ENCODE measurements around the gene ZNF783. TPM values are rescaled to one million over a fixed set of nuclear protein-coding genes. Genes with fewer than 3 reads are reported as not detected.

The ZNF783 gene
- total RNA-seq, 1 experiment from 2014 or later: 9.9 TPM

DNA sequence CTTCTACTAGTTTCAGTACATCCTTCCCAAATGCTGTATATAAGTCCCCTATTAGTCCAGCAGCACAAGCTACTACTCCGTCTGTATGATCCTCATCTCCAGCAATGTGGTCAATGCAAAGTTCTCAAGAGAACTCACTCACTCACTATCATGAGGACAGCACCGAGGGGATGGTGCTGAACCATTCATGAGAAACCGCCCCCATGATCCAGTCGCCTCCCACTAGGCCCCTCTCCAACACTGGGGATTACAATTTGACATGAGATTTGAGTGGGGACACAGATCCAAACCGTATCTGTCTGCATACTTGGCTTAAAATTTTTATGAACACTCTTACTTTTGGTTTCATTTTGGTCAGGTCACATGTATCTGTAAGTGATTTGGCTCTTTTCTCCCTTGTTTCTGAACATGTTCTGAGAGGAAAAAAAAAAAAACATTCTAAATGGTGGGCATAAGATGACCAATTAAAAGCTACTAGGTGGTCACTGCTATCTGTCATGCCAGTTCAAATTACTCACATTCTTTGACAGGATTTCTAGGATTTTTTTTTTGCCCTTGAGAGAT, 60.1 kb downstream of the ZNF783 start:
- H3K9me3 Mint-ChIP-seq: peaks cover 24% of the 10 kb centered on the region
- POLR2A ChIA-PET: no interaction called here
- no peak for DNase-seq (ENCODE audit: low spot score)
- TF ChIP-seq SMAD3 (CRISPR knock-in tag; IDR thresholded peaks at IDR 0.05; ENCODE audit: borderline replicate concordance) (no peak), ZNF121 (CRISPR knock-in tag; IDR thresholded peaks at IDR 0.05) (no peak), SMAD4 (CRISPR knock-in tag; IDR thresholded peaks at IDR 0.05) (no peak), ZBTB21 (CRISPR knock-in tag; IDR thresholded peaks at IDR 0.05; ENCODE audit: borderline replicate concordance) (no peak), ZNF317 (CRISPR knock-in tag; IDR thresholded peaks at IDR 0.05; ENCODE audit: borderline replicate concordance, low read depth) (no peak), MYBL2 (CRISPR knock-in tag; IDR thresholded peaks at IDR 0.05) (no peak), MXD4 (CRISPR knock-in tag; IDR thresholded peaks at IDR 0.05; ENCODE audit: borderline replicate concordance) (no peak), ETV6 (CRISPR knock-in tag; IDR thresholded peaks at IDR 0.05) (no peak)
- TF ChIP-seq, protein P1, sequence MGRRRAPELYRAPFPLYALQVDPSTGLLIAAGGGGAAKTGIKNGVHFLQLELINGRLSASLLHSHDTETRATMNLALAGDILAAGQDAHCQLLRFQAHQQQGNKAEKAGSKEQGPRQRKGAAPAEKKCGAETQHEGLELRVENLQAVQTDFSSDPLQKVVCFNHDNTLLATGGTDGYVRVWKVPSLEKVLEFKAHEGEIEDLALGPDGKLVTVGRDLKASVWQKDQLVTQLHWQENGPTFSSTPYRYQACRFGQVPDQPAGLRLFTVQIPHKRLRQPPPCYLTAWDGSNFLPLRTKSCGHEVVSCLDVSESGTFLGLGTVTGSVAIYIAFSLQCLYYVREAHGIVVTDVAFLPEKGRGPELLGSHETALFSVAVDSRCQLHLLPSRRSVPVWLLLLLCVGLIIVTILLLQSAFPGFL (CRISPR knock-in tag; IDR thresholded peaks at IDR 0.05; ENCODE audit: borderline replicate concordance): no peak
- TF ChIP-seq, protein P2, sequence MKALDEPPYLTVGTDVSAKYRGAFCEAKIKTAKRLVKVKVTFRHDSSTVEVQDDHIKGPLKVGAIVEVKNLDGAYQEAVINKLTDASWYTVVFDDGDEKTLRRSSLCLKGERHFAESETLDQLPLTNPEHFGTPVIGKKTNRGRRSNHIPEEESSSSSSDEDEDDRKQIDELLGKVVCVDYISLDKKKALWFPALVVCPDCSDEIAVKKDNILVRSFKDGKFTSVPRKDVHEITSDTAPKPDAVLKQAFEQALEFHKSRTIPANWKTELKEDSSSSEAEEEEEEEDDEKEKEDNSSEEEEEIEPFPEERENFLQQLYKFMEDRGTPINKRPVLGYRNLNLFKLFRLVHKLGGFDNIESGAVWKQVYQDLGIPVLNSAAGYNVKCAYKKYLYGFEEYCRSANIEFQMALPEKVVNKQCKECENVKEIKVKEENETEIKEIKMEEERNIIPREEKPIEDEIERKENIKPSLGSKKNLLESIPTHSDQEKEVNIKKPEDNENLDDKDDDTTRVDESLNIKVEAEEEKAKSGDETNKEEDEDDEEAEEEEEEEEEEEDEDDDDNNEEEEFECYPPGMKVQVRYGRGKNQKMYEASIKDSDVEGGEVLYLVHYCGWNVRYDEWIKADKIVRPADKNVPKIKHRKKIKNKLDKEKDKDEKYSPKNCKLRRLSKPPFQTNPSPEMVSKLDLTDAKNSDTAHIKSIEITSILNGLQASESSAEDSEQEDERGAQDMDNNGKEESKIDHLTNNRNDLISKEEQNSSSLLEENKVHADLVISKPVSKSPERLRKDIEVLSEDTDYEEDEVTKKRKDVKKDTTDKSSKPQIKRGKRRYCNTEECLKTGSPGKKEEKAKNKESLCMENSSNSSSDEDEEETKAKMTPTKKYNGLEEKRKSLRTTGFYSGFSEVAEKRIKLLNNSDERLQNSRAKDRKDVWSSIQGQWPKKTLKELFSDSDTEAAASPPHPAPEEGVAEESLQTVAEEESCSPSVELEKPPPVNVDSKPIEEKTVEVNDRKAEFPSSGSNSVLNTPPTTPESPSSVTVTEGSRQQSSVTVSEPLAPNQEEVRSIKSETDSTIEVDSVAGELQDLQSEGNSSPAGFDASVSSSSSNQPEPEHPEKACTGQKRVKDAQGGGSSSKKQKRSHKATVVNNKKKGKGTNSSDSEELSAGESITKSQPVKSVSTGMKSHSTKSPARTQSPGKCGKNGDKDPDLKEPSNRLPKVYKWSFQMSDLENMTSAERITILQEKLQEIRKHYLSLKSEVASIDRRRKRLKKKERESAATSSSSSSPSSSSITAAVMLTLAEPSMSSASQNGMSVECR (CRISPR knock-in tag; IDR thresholded peaks at IDR 0.05; ENCODE audit: borderline replicate concordance): no peak
- TF ChIP-seq, protein P3, sequence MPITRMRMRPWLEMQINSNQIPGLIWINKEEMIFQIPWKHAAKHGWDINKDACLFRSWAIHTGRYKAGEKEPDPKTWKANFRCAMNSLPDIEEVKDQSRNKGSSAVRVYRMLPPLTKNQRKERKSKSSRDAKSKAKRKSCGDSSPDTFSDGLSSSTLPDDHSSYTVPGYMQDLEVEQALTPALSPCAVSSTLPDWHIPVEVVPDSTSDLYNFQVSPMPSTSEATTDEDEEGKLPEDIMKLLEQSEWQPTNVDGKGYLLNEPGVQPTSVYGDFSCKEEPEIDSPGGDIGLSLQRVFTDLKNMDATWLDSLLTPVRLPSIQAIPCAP (CRISPR knock-in tag; IDR thresholded peaks at IDR 0.05): no peak
- TF ChIP-seq, protein P4, sequence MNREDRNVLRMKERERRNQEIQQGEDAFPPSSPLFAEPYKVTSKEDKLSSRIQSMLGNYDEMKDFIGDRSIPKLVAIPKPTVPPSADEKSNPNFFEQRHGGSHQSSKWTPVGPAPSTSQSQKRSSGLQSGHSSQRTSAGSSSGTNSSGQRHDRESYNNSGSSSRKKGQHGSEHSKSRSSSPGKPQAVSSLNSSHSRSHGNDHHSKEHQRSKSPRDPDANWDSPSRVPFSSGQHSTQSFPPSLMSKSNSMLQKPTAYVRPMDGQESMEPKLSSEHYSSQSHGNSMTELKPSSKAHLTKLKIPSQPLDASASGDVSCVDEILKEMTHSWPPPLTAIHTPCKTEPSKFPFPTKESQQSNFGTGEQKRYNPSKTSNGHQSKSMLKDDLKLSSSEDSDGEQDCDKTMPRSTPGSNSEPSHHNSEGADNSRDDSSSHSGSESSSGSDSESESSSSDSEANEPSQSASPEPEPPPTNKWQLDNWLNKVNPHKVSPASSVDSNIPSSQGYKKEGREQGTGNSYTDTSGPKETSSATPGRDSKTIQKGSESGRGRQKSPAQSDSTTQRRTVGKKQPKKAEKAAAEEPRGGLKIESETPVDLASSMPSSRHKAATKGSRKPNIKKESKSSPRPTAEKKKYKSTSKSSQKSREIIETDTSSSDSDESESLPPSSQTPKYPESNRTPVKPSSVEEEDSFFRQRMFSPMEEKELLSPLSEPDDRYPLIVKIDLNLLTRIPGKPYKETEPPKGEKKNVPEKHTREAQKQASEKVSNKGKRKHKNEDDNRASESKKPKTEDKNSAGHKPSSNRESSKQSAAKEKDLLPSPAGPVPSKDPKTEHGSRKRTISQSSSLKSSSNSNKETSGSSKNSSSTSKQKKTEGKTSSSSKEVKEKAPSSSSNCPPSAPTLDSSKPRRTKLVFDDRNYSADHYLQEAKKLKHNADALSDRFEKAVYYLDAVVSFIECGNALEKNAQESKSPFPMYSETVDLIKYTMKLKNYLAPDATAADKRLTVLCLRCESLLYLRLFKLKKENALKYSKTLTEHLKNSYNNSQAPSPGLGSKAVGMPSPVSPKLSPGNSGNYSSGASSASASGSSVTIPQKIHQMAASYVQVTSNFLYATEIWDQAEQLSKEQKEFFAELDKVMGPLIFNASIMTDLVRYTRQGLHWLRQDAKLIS (CRISPR knock-in tag; IDR thresholded peaks at IDR 0.05; ENCODE audit: borderline replicate concordance): no peak
- H3K27ac Mint-ChIP-seq: 0 out of 2 replicates have a peak overlapping the region, but pooled peaks have one; percentile 35
- H3K4me3 Mint-ChIP-seq: peak overlapping the region; percentile 63
- peaks cover 36% of the 10 kb centered on the region for H3K4me1 Mint-ChIP-seq
- CTCF ChIA-PET: interaction anchor here (0.8 to 7.0 kb wide), 5 partner anchors 13 to 84 kb away, joined by 3 to 63 read pairs (median 7); partner anchors contain the start of gene ZNF783
- ATAC-seq: no peak
- H3K36me3 Mint-ChIP-seq: peaks cover 18% of the 10 kb centered on the region
- no peaks in the 10 kb centered on the region; the same call in 1 of the 2 replicates for H3K27me3 Mint-ChIP-seq (ENCODE audit: low read depth)

DNA sequence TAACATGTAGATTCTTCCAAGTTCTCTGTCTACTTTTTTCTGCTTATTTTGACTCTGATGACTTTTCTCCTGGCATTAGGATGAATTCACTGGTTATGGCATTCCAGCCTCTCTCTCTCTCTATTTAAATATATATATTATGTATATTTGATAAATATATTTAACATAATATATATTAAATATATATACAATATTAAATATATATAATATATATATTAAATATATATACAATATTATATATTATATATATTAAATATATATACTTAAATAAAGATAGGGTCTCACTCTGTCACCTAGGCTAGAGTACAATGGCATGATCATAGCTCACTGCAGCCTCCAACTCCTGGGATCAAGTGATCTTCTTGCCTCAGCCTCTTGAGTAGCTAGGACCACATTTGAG, 60.7 kb downstream of the ZNF783 start:
- DNase-seq (ENCODE audit: low spot score) (no peak), ATAC-seq (no peak)
- H3K27ac Mint-ChIP-seq: no peak overlapping the region
- peaks cover 36% of the 10 kb centered on the region for H3K4me1 Mint-ChIP-seq
- H3K27me3 Mint-ChIP-seq (ENCODE audit: low read depth): no peaks in the 10 kb centered on the region; the same call in 1 of the 2 replicates
- H3K9me3 Mint-ChIP-seq: peaks cover 28% of the 10 kb centered on the region
- ChIA-PET CTCF (interaction anchor here (2.8 to 7.0 kb wide), 2 partner anchors 14 to 33 kb away, joined by 14 to 63 read pairs; no protein-coding TSS in a partner anchor), POLR2A (no interaction called here)
- H3K36me3 Mint-ChIP-seq: peaks cover 18% of the 10 kb centered on the region
- no peak overlapping the region for H3K4me3 Mint-ChIP-seq
- TF ChIP-seq ZNF317 (CRISPR knock-in tag; IDR thresholded peaks at IDR 0.05; ENCODE audit: borderline replicate concordance, low read depth): no peak
- TF ChIP-seq HMGA2 (CRISPR knock-in tag; IDR thresholded peaks at IDR 0.05): peak; percentile 95
